Spleen (tissue), 11 donors: Measurements from ENCODE around the gene MICU1. TPM values are rescaled to one million over a fixed set of nuclear protein-coding genes. Genes with fewer than 3 reads are reported as not detected.

Experiments
- DNase-seq: peaks from one replicate; pipeline ENCODE4 v3.0.0-alpha.2; 2020
- H3K27ac ChIP-seq, 8 donors: fragments of 200-600 bp; sonication (generic) in 7 of 8; 1 replicate in 4 of 8; 2 replicates in 4 of 8; pipeline versions ENCODE4 v1.5.0 to v1.8.0; 2016 to 2021; ENCODE audit warnings: inconsistent platforms in 4 of 8, mild to moderate bottlenecking in 4 of 8, moderate library complexity in 1 of 8
- H3K27me3 ChIP-seq, 7 donors: fragments of 200-600 bp; sonication (generic) in 6 of 7; replicated peaks in 1 of 7; 1 replicate in 4 of 7; 2 replicates in 3 of 7; pipeline versions ENCODE4 v1.5.0 to v1.8.0; 2016 to 2021; ENCODE audit warnings: inconsistent platforms in 3 of 7, mild to moderate bottlenecking in 1 of 7
- H3K36me3 ChIP-seq, 6 donors: fragments of 200-600 bp; sonication (generic) in 5 of 6; 1 replicate in 4 of 6; 2 replicates in 2 of 6; pipeline versions ENCODE4 v1.5.0 to v1.8.0; 2016 to 2021; ENCODE audit warnings: inconsistent platforms in 2 of 6
- H3K4me1 ChIP-seq, 6 donors: fragments of 200-600 bp; sonication (generic) in 5 of 6; 1 replicate in 3 of 6; 2 replicates in 3 of 6; pipeline versions ENCODE4 v1.5.0 to v1.8.0; 2016 to 2021; ENCODE audit warnings: inconsistent platforms in 3 of 6
- H3K4me3 ChIP-seq, 8 donors: fragments of 200-600 bp; sonication (generic) in 7 of 8; 1 replicate in 4 of 8; 2 replicates in 4 of 8; pipeline versions ENCODE4 v1.5.0 to v1.8.0; 2016 to 2021; ENCODE audit warnings: inconsistent platforms in 4 of 8, mild to moderate bottlenecking in 4 of 8, moderate library complexity in 2 of 8
- H3K9me3 ChIP-seq, 8 donors: fragments of 200-600 bp; sonication (generic) in 7 of 8; 1 replicate in 4 of 8; 2 replicates in 4 of 8; pipeline versions ENCODE4 v1.5.0 to v1.8.0; 2016 to 2021; ENCODE audit warnings: inconsistent platforms in 4 of 8
- POLR2A ChIP-seq, 3 donors: fragments of 450-650 bp; IDR thresholded peaks; one replicate each; pipeline ENCODE4 v1.5.1; 2017; ENCODE audit warnings: antibody characterized with exemption in 3 of 3, mild to moderate bottlenecking in 1 of 3
- POLR2AphosphoS5 ChIP-seq, 3 donors: sonication (generic); formaldehyde crosslinking; IDR thresholded peaks; one replicate each; pipeline ENCODE4 v1.5.1; 2017; ENCODE audit warnings: antibody characterized with exemption in 3 of 3
- WGBS, 5 donors: extraction: QIAGEN DNeasy Blood & Tissue Kit in 3 of 5; methylation state at CpG; one replicate each; pipeline versions ENCODE4 v1.1.5 to v1.1.7; 2013 to 2018; 5-methylcytosine and 5-hydroxymethylcytosine counted together
- intact Hi-C: fragments of 100-400 bp; cut with DNase I; formaldehyde crosslinking; loops from one replicate; pipeline ENCODE4 v1.15.0; 2023; ENCODE audit warnings: low total_unique reads
- polyA plus RNA-seq, 3 donors: library from polyadenylated mRNA; stranded (reverse); fragments of 200-250 nt; gene quantifications; one replicate each; pipeline ENCODE4 v1.2.1, GENCODE V29; 2013
- total RNA-seq, 7 donors: library from RNA; depleted of rRNA in 3 of 7; stranded (reverse); fragments of >200 nt in 3 of 7; fragmentation: NEBNext Ultra II Directional in 4 of 7; extraction: Animal tissue kit (Norgen Biotek cat#: 25700) in 4 of 7; gene quantifications; one replicate each; pipeline versions ENCODE4 v1.1.0 to v1.2.1, GENCODE V29; 2016 to 2021
- TF ChIP-seq, protein P1 (sequence below), 11 experiments: fragments of 200-600 bp in 7 of 11; fragments of 450-650 bp in 4 of 11; sonication (generic) in 4 of 11; IDR thresholded peaks in 8 of 11; conservative IDR thresholded peaks in 3 of 11; 1 replicate in 7 of 11; 2 replicates in 4 of 11; pipeline versions ENCODE4 v1.4.0 to v1.8.0; 2016 to 2021; ENCODE audit warnings: antibody characterized with exemption in 11 of 11, inconsistent platforms in 4 of 11, mild to moderate bottlenecking in 1 of 11
- donor health status: healthy with polysubstance abuse.
- donor health status: DM: no; HTN: no; CAD: no; lungs with moderate emphysema.
- donor health status: DM: no; HTN: no; CAD: no.
- donor health status: Bipolar disorder and iron deficiency.
- donor health status: healthy.
- donor health status: DM: no; HTN: no; CAD: no.
- donor health status: DM: yes; HTN: yes; CAD: no.

Gene MICU1
- total and polyA plus RNA-seq, 10 donors = 16.4 to 58.4 (median 46.5) TPM

DNA sequence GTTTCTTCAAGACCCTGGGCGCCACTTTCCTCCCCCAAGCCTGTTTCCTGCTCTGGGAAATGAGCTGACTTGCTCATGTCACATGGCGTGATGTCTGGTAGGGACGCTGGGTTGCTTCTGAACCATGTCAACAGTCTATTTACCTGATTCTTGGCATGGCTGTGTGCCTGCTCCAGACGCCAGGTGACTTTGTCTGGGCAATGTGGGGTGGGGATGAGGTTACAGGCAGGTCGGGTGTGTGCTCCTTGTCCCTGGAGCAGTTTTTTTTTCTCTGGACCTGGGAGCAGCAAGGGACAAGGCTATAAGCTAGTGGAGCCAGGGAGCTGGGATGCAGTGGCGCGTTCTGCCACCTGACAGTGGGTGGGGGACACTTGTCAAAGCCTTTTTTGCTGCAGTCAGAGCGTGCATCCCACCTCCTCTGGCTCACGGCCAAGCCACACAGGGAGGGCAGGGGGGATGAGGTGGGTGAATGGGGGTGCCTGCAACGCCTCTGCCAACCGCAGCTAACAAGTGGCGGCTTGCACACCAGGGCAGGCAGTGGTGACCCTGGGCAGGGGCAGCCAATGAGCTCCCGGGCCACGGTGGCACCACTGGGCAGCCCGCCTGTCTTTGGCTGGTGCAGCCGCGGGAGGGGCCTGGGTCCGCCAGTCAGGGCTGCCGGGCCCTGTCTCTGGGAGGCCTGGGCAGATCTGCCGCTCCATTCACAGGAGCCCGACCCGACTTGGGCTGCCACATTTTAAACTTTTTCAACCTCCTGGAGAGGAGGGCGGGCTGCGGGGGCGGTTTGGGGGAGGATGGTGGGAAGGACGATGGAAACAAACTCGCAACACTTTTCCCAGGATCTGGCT is 294.1 kb downstream of the MICU1 start:
- TF ChIP-seq POLR2AphosphoS5 (IDR thresholded peaks at IDR 0.05) (peak; percentile 91 to 95 (median 93)), POLR2A (IDR thresholded peaks at IDR 0.05) (no peak)
- TF ChIP-seq, protein P1, sequence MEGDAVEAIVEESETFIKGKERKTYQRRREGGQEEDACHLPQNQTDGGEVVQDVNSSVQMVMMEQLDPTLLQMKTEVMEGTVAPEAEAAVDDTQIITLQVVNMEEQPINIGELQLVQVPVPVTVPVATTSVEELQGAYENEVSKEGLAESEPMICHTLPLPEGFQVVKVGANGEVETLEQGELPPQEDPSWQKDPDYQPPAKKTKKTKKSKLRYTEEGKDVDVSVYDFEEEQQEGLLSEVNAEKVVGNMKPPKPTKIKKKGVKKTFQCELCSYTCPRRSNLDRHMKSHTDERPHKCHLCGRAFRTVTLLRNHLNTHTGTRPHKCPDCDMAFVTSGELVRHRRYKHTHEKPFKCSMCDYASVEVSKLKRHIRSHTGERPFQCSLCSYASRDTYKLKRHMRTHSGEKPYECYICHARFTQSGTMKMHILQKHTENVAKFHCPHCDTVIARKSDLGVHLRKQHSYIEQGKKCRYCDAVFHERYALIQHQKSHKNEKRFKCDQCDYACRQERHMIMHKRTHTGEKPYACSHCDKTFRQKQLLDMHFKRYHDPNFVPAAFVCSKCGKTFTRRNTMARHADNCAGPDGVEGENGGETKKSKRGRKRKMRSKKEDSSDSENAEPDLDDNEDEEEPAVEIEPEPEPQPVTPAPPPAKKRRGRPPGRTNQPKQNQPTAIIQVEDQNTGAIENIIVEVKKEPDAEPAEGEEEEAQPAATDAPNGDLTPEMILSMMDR (IDR thresholded peaks at IDR 0.05 in 8 of 11, conservative IDR thresholded peaks at IDR 0.05 in 3 of 11) = peak; percentile 60 to 91 (median 83)
- intact Hi-C loops = no loop called here
- peak overlapping the region in 3 of 8 donors; percentile 2 to 51 (median 4) for H3K4me3 ChIP-seq

DNA sequence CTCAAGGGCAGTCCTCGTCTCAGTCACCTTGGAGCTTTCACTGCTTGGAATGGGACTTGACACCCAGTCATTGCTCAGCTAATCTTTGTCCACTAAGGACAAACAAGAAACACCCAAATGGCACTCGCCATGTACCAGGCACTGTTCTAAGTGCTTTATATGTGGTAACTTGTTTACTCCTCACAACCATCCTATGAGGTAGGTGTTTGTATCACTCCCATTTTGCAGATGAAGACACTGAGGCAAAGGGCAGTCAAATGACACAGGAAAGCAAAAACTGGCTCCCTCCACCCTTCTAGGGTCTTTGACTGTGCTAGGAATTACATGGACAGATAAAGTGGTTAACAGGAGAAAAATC is 295.8 kb downstream of the MICU1 start:
- no peaks in the 10 kb centered on the region for H3K27me3 ChIP-seq
- H3K9me3 ChIP-seq = no peaks in the 10 kb centered on the region
- WGBS, 5 donors = 54 to 82% (median 73%) methylated on average over 2 of the region's 2 CpGs
- H3K36me3 ChIP-seq = peaks cover 0 to 15% (median 0%) of the 10 kb centered on the region in 6 donors
- H3K4me1 ChIP-seq = peaks cover 73 to 100% (median 95%) of the 10 kb centered on the region in 6 donors
- intact Hi-C loops = no loop called here
- TF ChIP-seq, protein P1 (IDR thresholded peaks at IDR 0.05 in 8 of 11, conservative IDR thresholded peaks at IDR 0.05 in 3 of 11) = no peak
- TF ChIP-seq POLR2A (IDR thresholded peaks at IDR 0.05) = no peak
- TF ChIP-seq POLR2AphosphoS5 (IDR thresholded peaks at IDR 0.05) = no peak
- DNase-seq = no peak
- peak overlapping the region; percentile 8 to 98 (median 87) for H3K27ac ChIP-seq
- H3K4me3 ChIP-seq = no peak overlapping the region

More for the DNA sequence above, 294.1 kb downstream of the MICU1 start:
- H3K27me3 ChIP-seq = no peaks in the 10 kb centered on the region
- peak overlapping the region; percentile 84 to 98 (median 95) for H3K27ac ChIP-seq
- H3K4me1 ChIP-seq = peaks cover 87 to 100% (median 100%) of the 10 kb centered on the region in 6 donors
- peaks cover 0 to 31% (median 0%) of the 10 kb centered on the region in 6 donors for H3K36me3 ChIP-seq
- 3 to 6% (median 6%) methylated on average over 18 to 27 of the region's 27 CpGs for WGBS, 5 donors
- H3K9me3 ChIP-seq = no peaks in the 10 kb centered on the region
- peak; percentile 99 for DNase-seq

DNA sequence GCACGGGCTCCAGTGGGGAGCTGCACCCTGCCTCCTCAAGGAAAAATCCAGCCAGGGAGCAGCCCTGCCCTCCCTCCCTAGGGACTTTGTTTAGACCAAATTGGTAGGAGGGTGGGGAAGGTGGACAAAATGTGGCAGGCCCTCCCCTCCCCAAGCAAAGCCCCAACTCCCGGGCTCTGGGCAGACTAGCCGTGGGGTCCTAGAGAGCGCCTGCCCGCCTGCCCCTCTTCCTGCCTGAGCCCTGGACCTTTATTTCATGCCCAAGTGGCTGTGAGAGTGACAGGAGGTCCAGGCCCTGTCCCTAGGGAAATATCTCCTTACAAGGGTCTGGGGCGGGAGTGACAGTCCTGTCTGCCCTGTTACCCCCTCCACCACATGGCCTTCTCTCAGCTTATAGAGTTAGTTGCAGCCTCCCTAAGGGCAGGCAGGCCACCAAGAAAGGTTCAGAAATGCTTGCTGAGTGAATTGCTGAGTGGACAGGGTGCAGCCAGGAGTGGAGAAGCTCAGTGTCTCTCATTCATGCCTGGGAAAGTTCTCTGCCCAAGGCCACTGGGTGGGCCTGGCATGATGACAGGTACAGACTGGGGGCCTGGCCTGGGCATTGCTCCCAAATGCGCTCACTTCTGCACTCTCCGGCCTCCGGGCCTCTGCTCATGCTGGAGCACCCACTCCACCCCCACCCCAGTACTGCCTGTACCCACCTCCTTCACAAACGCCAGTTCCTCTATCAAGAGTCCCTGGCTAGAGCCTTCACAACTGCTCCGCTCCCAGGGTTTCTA is 296.4 kb downstream of the MICU1 start:
- 63 to 71% (median 69%) methylated on average over 7 to 11 of the region's 11 CpGs for WGBS, 5 donors
- DNase-seq = peak; percentile 84
- peak overlapping the region; percentile 8 to 98 (median 87) for H3K27ac ChIP-seq
- peaks cover 75 to 100% (median 95%) of the 10 kb centered on the region in 6 donors for H3K4me1 ChIP-seq
- H3K27me3 ChIP-seq = no peaks in the 10 kb centered on the region
- H3K4me3 ChIP-seq = peak overlapping the region in 1 of 8 donors; percentile 59
- TF ChIP-seq, protein P1 (IDR thresholded peaks at IDR 0.05 in 8 of 11, conservative IDR thresholded peaks at IDR 0.05 in 3 of 11) = no peak
- TF ChIP-seq POLR2AphosphoS5 (IDR thresholded peaks at IDR 0.05) = peak; percentile 18 to 60 (median 55)
- intact Hi-C loops = no loop called here
- H3K9me3 ChIP-seq = no peaks in the 10 kb centered on the region
- H3K36me3 ChIP-seq = peaks cover 0 to 13% (median 0%) of the 10 kb centered on the region in 6 donors
